Bronchial epithelial cell (primary cell): Measurements from ENCODE around the gene PATE3. TPM values are rescaled to one million over a fixed set of nuclear protein-coding genes. Genes with fewer than 3 reads are reported as not detected.

Source experiments
- DNase-seq: peaks from one replicate; pipeline ENCODE4 v3.0.0-alpha.2; 2010; ENCODE audit warnings: low read depth
- FAIRE-seq: peaks from 2 replicates; lab custom pipeline; 2011; peaks lifted over from hg19 to GRCh38; lab: Jason Lieb, UNC
- H3K27me3 ChIP-seq: 2 replicates; pipeline ENCODE4 v1.5.1; 2011; ENCODE audit warnings: low read length; ENCODE audit not compliant: control insufficient read depth, insufficient read depth
- H3K36me3 ChIP-seq: 2 replicates; pipeline ENCODE4 v1.5.1; 2011; ENCODE audit warnings: low read length; ENCODE audit not compliant: control insufficient read depth, insufficient read depth
- H3K4me3 ChIP-seq: 2 replicates; pipeline ENCODE4 v1.5.1; 2011; ENCODE audit warnings: mild to moderate bottlenecking, low read depth, low read length, control low read depth
- CTCF ChIP-seq: IDR thresholded peaks from 2 replicates; pipeline ENCODE4 v1.5.1; 2011; ENCODE audit warnings: mild to moderate bottlenecking, moderate library complexity, low read length, control low read depth, inconsistent platforms; ENCODE audit not compliant: insufficient read depth, severe bottlenecking
- total RNA-seq: library from RNA; depleted of rRNA; stranded (reverse); fragments of >200 nt; gene quantifications from 2 replicates; pipeline ENCODE4 v1.2.1, GENCODE V29; 2014

Gene PATE3
- total RNA-seq, result not detected in 2 replicates

GRCh38 chr11:125787827-125788226 lies at the start of gene PATE3:
Gene PATE3 (plus strand): TSS chr11:125788127. CDS start chr11:125788152, 25 bp downstream.
- H3K36me3 ChIP-seq, result no peaks in the 10 kb centered on the region
- H3K27me3 ChIP-seq, result no peaks in the 10 kb centered on the region
- FAIRE-seq (no peak), DNase-seq (no peak)
- no peak within 1 kb of the TSS for H3K4me3 ChIP-seq
- no peak for TF ChIP-seq CTCF

- no peak for TF ChIP-seq CTCF
- Histone ChIP-seq H3K36me3 (no peaks in the 10 kb centered on the region), H3K4me3 (no peak overlapping the region), H3K27me3 (no peaks in the 10 kb centered on the region)
- DNase-seq, result no peak
- FAIRE-seq, result no peak
These were observed 47.3 kb upstream of the PATE3 start for GRCh38 chr11:125740617-125741016.

- no peak for TF ChIP-seq CTCF
- H3K36me3 ChIP-seq, result no peaks in the 10 kb centered on the region
- no peaks in the 10 kb centered on the region for H3K27me3 ChIP-seq
- FAIRE-seq, result no peak
- no peak overlapping the region for H3K4me3 ChIP-seq
- peak; percentile 10 for DNase-seq
These were observed 44.2 kb upstream of the PATE3 start for GRCh38 chr11:125743681-125744080.

- no peaks in the 10 kb centered on the region for H3K27me3 ChIP-seq
- H3K4me3 ChIP-seq, result no peak within 1 kb of the TSS
- H3K36me3 ChIP-seq, result no peaks in the 10 kb centered on the region
- DNase-seq (no peak), FAIRE-seq (no peak)
- TF ChIP-seq CTCF, result no peak
These were observed 41.9 kb upstream of the PATE3 start, which contains the start of gene PATE1 for GRCh38 chr11:125745979-125746378. Gene PATE1 (plus strand): TSS chr11:125746279. CDS start chr11:125746305, 26 bp downstream.

- Histone ChIP-seq H3K36me3 (no peaks in the 10 kb centered on the region), H3K4me3 (no peak overlapping the region), H3K27me3 (no peaks in the 10 kb centered on the region)
- DNase-seq (no peak), FAIRE-seq (no peak)
- no peak for TF ChIP-seq CTCF
These were observed 37.3 kb upstream of the PATE3 start for GRCh38 chr11:125750629-125751028.

GRCh38 chr11:125756050-125756449 lies 31.9 kb upstream of the PATE3 start:
- no peak overlapping the region for H3K4me3 ChIP-seq
- FAIRE-seq, result no peak
- no peaks in the 10 kb centered on the region for H3K27me3 ChIP-seq
- DNase-seq, result no peak
- H3K36me3 ChIP-seq, result no peaks in the 10 kb centered on the region
- no peak for TF ChIP-seq CTCF
